NT2/D1 (cell line): ENCODE results near the gene CELSR1.

ENCODE experiments used
- DNase-seq: peaks from one replicate; pipeline ENCODE4 v3.0.0-alpha.2; 2011; ENCODE audit warnings: low read depth, low spot score
- H3K27me3 ChIP-seq: 2 replicates; pipeline ENCODE4 v1.6.0; 2011; ENCODE audit warnings: mild to moderate bottlenecking; ENCODE audit not compliant: insufficient read length, insufficient read depth
- H3K36me3 ChIP-seq: 2 replicates; pipeline ENCODE4 v1.6.1; 2011; ENCODE audit warnings: mild to moderate bottlenecking, low read length, mixed read lengths; ENCODE audit not compliant: insufficient read depth, insufficient read length
- H3K4me1 ChIP-seq: 2 replicates; pipeline ENCODE4 v1.5.1; 2011; ENCODE audit not compliant: insufficient read depth, insufficient read length
- H3K4me3 ChIP-seq: 2 replicates; pipeline ENCODE4 v1.5.1; 2011; ENCODE audit warnings: low read depth; ENCODE audit not compliant: insufficient read length
- H3K9ac ChIP-seq: 2 replicates; pipeline ENCODE4 v1.6.0; 2011; ENCODE audit warnings: low read depth; ENCODE audit not compliant: insufficient read length
- H3K9me3 ChIP-seq: 2 replicates; pipeline ENCODE4 v1.5.1; 2011; ENCODE audit warnings: mild to moderate bottlenecking, low read length; ENCODE audit not compliant: insufficient read depth
- SUZ12 ChIP-seq: IDR thresholded peaks from 2 replicates; pipeline ENCODE4 v1.6.1; 2011; ENCODE audit not compliant: insufficient read length, insufficient read depth; ENCODE audit errors: extremely low read depth
- YY1 ChIP-seq: IDR thresholded peaks from 2 replicates; pipeline ENCODE4 v1.6.1; 2011; ENCODE audit not compliant: insufficient read length, insufficient read depth
- ZNF274 ChIP-seq: IDR thresholded peaks from 2 replicates; pipeline ENCODE4 v1.6.1; 2011; ENCODE audit warnings: mild to moderate bottlenecking, low read depth, low read length

CELSR1 gene

DNA sequence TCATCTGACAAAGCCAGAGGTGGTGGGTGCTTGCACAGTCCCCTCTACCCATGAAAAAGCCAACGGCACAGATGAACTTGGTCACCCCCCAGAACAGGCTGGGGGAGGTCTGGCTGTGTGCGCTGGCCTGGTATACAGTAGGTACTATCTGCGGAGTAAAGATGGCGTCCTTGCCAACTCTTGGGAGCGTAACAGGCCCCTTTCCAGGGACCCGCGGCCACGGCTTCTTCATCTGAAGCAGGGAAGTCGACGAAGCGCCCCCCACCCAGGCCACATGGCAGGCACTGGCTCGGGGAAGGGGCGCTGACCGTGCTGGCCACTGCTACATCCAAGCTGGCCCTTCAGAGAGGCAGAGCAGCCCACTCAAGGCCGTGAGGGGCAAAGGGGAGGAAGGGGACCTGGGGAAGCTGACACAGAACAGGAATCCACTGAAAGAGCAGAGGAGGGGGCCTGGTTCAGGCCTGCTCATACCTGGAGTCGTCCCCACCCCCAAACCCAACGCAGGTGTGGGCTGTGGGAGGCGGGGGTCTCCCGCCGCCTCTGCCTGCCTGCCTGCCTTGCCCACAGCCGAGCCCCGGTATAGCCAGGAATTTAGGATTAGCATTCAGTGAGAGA lies 75.7 kb downstream of the CELSR1 start:
- no peaks in the 10 kb centered on the region for H3K9me3 ChIP-seq
- H3K27me3 ChIP-seq: no peaks in the 10 kb centered on the region
- no peak overlapping the region for H3K4me3 ChIP-seq
- no peak overlapping the region for H3K9ac ChIP-seq
- no peak for DNase-seq
- H3K4me1 ChIP-seq: peaks cover 6% of the 10 kb centered on the region
- TF ChIP-seq SUZ12 (no peak), YY1 (no peak), ZNF274 (no peak)
- H3K36me3 ChIP-seq: peaks cover 8% of the 10 kb centered on the region

DNA sequence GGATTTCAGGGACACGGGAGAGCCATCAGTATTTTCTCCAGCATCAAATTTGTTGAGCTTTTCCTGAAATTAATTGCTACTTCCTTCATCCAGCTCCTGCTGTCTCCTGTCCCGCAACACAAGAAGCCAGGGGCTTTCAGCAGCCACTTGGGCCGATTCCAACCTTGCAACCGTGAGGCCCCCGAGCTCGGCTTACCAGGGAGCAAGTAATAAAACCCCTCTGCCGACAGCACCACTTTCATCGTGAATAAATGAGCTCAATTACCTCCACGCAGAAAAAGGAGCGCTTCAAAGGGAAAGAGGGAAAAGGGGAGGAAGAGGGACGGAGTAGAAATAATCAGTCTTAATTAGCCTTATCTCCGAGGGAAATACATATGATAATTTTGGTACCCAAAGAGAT lies 76.6 kb downstream of the CELSR1 start:
- no peak for TF ChIP-seq ZNF274
- TF ChIP-seq SUZ12: no peak
- no peak for TF ChIP-seq YY1
- H3K36me3 ChIP-seq: peaks cover 8% of the 10 kb centered on the region
- H3K4me1 ChIP-seq: peaks cover 6% of the 10 kb centered on the region
- no peak for DNase-seq
- no peak overlapping the region for H3K4me3 ChIP-seq
- no peaks in the 10 kb centered on the region for H3K9me3 ChIP-seq
- H3K27me3 ChIP-seq: no peaks in the 10 kb centered on the region
- H3K9ac ChIP-seq: no peak overlapping the region

DNA sequence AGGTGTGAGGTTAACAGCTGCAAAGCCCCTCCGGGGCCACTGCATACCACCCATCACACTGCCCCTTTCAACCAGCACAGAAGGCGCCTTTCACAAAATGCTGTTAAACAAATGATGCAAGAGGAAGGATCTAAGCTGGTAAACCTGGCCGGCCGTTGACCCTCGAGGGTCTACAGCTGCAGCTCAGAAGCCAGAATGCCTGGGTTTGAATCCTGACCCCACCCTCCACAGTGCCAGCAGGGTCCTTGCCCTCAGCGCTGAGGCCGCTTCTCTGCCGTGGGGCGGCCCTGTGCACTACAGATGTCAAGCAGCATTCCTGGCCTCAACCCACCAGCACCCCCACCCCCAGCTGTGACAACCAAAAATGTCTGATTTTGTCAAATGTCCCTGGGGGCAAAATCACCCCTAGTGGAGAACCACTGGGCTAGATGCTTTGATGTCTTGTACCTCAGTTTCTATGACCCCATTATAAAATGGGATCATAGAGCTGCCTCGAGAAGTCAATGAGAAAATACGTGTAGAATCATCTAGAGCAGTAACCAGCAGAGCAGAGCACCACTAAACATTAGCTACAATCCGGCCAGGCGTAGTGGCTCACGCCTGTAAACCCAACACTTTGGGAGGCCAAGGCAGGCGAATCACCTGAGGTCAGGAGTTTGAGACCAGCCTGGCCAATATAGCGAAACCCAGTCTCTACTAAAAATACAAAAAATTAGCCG lies 77.9 kb downstream of the CELSR1 start:
- Histone ChIP-seq H3K9ac (no peak overlapping the region), H3K36me3 (peaks cover 8% of the 10 kb centered on the region), H3K9me3 (no peaks in the 10 kb centered on the region), H3K4me3 (no peak overlapping the region), H3K4me1 (peaks cover 6% of the 10 kb centered on the region), H3K27me3 (no peaks in the 10 kb centered on the region)
- DNase-seq: no peak
- TF ChIP-seq SUZ12 (no peak), ZNF274 (no peak), YY1 (no peak)

DNA sequence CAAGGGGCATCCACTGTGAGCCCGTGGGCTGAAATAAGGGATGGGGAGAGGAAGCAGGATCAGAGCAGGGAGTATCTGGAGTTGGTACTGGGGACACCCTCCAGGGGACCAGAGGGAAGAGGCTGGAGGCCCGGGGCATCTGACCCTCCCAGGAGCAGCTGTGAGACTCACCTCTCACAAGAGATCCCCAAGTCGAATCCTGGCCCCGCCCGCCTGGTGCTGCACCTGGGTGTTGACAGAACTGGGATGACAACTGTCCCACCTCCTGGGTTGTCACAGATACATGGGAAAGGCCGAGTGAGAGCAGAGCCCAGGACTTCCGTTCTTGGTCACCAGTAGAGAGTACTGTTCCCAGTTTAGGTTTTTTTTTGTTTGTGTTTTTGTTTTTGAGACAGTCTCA lies 78.9 kb downstream of the CELSR1 start:
- Histone ChIP-seq H3K4me3 (no peak overlapping the region), H3K36me3 (peaks cover under 1% of the 10 kb centered on the region), H3K9me3 (no peaks in the 10 kb centered on the region), H3K27me3 (no peaks in the 10 kb centered on the region), H3K4me1 (peaks cover 11% of the 10 kb centered on the region), H3K9ac (no peak overlapping the region)
- no peak for TF ChIP-seq ZNF274
- TF ChIP-seq YY1: no peak
- TF ChIP-seq SUZ12: no peak
- DNase-seq: no peak

DNA sequence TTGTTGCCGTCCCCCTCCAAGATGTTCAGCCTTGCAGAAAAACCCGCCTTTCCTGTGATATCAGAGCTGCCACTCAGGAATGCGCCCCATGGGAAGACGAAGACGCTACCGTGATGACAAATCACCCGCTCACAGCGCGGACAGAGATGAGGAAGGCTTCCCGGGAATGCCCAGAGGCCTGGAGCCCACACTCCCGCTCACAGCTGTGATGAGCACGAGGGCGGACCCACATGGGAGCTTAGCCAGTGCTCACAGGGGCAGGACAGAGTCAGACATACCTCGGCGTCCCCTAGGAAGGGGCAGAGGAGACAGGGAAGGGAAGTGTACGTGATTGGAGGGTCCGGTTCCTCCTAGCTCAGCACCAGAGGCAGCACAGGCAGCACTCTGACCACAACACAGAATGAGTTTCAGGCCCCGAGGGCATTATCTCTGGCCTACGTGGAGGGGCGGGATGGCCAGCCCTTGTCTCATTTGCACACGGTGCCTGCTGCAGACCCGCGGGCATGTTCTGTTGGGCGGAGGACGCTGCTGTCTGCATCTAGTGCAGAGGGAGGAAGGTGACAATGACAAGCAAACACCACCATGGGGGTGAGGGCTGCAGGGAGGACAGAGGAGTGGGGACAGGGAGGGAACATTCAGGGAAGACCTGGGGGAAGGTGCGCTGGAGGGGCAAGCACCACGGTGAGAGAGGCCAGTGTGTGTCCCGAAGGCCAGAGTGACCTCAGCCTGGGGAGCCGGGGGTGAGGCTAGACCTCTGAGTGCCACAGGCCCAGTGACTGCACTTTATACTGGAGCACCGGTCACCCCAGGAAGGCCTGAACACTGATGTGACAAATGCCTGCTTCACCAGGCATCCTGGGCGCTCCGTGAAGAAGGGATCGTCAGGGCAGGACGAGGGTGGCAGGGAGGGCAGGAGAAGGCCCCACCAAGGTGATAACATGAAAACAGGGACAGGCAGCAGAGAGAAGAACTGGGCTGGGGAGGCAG lies 79.6 kb downstream of the CELSR1 start:
- Histone ChIP-seq H3K4me1 (peaks cover 11% of the 10 kb centered on the region), H3K9me3 (no peaks in the 10 kb centered on the region), H3K4me3 (no peak overlapping the region), H3K36me3 (no peaks in the 10 kb centered on the region), H3K9ac (no peak overlapping the region), H3K27me3 (no peaks in the 10 kb centered on the region)
- DNase-seq: no peak
- TF ChIP-seq SUZ12 (no peak), ZNF274 (no peak), YY1 (no peak)

DNA sequence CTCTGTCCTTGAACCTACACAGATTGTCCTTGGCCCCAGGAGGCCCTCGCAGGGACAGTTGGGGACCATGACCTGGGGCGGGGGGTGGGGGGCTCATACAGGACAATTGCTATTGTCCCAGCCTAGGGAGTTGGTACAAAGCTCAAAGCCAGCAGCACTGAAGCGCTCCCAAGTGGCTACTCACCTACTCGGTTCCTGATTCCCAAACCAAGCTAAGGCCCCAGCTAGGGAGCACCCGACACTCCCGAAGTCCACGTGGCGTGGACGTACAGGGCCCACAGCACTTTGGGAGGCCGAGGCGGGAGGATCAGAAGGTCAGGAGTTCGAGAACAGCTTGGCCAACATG lies 80.6 kb downstream of the CELSR1 start:
- Histone ChIP-seq H3K9ac (no peak overlapping the region), H3K27me3 (no peaks in the 10 kb centered on the region), H3K9me3 (no peaks in the 10 kb centered on the region), H3K4me1 (peaks cover 13% of the 10 kb centered on the region), H3K4me3 (no peak overlapping the region), H3K36me3 (no peaks in the 10 kb centered on the region)
- TF ChIP-seq SUZ12: no peak
- no peak for TF ChIP-seq YY1
- TF ChIP-seq ZNF274: no peak
- DNase-seq: no peak

DNA sequence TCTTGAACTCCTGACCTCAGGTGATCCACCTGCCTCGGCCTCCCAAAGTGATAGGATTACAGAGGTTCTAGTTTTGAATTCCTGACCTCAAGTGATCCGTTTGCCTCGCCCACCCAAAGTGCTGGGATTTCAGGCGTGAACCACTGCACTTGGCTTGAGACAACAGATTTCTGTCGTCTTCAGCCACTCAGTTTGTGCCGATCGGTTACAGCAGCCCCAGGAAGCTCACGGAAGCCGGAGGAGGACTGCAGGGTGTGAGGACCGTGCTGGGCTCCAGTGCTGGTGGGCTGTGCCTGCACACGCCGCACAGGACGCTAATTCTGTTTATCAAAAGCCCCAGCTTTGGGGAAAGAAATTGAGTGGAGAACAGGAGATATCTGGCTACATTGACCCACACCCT lies 82.0 kb downstream of the CELSR1 start:
- Histone ChIP-seq H3K9me3 (no peaks in the 10 kb centered on the region), H3K4me3 (no peak overlapping the region), H3K9ac (no peak overlapping the region), H3K27me3 (no peaks in the 10 kb centered on the region), H3K4me1 (peaks cover 15% of the 10 kb centered on the region), H3K36me3 (no peaks in the 10 kb centered on the region)
- no peak for DNase-seq
- TF ChIP-seq YY1 (no peak), SUZ12 (no peak), ZNF274 (no peak)
